ENCODE measurements around the gene KCNC1. TPM values are rescaled to one million over a fixed set of nuclear protein-coding genes. Genes with fewer than 3 reads are reported as not detected.

The KCNC1 gene
- total and polyA plus RNA-seq, 9 of the 15 experiments (the other 6 are each of a cell fraction or from before 2014, with no cell fraction given), result 0.05 to 0.08 TPM; not detected in 7

DNA sequence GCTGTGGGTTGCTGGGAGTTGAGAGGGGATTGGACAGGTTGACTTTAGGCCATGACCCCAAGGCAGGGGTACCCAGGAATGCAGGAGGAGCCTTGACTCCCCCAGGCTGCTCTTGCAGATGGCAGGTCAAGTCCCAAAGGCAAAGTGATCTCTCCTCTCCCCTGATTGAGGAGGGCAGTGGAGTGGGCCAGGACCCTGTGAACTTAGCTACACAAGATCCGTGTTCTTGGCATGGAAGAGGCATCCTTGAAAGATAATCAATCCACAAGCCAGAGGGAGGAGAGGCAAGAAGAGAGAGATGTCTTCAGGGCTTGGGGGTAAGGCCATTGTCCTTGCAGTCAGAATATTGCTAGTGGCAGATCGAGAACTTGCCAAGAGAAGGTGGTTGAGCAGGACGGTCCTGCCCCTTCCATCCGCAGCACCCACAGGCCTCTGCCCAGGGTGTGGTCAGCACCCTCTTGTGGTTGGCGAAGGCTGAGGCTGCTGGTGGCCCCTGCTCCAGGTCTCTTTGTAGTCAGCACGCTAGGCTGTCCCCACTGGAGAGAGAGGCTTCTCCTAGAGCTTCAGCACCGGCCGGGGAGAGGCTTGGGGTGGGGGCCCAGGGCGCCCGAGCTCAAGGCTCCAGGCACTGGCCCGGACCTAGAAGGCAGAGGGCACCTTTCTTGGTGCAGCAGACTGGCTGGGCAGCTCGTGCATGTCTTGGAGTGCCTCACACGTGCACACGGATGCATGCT lies 45.4 kb downstream of the KCNC1 start:
- intact Hi-C loops (cut with micrococcal nuclease), result no loop called here
- POLR2A ChIA-PET, result interaction anchor here (0.6 kb wide), 1 partner anchor 378 kb away, joined by 3 read pairs; no protein-coding TSS in a partner anchor
- no peaks in the 10 kb centered on the region for H3K9me1 ChIP-seq (ENCODE audit: control insufficient read depth, insufficient read depth, low read length)
- H3K4me1 ChIP-seq (replicated peaks in 1 of 2; ENCODE audit: control insufficient read depth in 2 of 2, insufficient read depth in 2 of 2, low read length in 2 of 2), result 0 out of 5 replicates have a peak, but pooled peaks cover 0 to 3% of the 10 kb centered on the region in 2 experiments
- H3K4me3 ChIP-seq, result no peak overlapping the region
- no TSS peak for BruUV-seq (replicated peaks)
- H2AFZ ChIP-seq (ENCODE audit: low read depth, low read length), result no peak overlapping the region
- WGBS (ENCODE audit: insufficient coverage, low coverage, missing lambda C conversion rate), result 1% methylated on average over 14 of the region's 14 CpGs
- in situ Hi-C loops (cut with MboI), result no loop called here
- CTCF ChIA-PET (ENCODE audit: low intra/inter-chr PET ratio), result no interaction called here
- peaks cover 22 to 68% of the 10 kb centered on the region in 2 experiments; a peak in 4 of 5 replicates for H3K27me3 ChIP-seq (ENCODE audit: control insufficient read depth in 2 of 2, insufficient read depth in 2 of 2, low read length in 2 of 2)
- DNase-seq (ENCODE audit: extremely low read depth in 1 of 4, low spot score in 3 of 4), result no peak
- no peak for FAIRE-seq
- peaks cover 11% of the 10 kb centered on the region; the same call in 1 of the 2 replicates for H4K20me1 ChIP-seq (replicated peaks; ENCODE audit: control insufficient read depth, insufficient read depth, low read length)
- no peak for TF ChIP-seq DMBX1 (CRISPR knock-in tag; IDR thresholded peaks at IDR 0.05; ENCODE audit: borderline replicate concordance)
- TF ChIP-seq, protein P1, sequence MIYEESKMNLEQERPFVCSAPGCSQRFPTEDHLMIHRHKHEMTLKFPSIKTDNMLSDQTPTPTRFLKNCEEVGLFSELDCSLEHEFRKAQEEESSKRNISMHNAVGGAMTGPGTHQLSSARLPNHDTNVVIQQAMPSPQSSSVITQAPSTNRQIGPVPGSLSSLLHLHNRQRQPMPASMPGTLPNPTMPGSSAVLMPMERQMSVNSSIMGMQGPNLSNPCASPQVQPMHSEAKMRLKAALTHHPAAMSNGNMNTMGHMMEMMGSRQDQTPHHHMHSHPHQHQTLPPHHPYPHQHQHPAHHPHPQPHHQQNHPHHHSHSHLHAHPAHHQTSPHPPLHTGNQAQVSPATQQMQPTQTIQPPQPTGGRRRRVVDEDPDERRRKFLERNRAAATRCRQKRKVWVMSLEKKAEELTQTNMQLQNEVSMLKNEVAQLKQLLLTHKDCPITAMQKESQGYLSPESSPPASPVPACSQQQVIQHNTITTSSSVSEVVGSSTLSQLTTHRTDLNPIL (CRISPR knock-in tag; IDR thresholded peaks at IDR 0.05), result no peak
- TF ChIP-seq TAF9B (IDR thresholded peaks at IDR 0.05; ENCODE audit: partially characterized antibody), result no peak
- no peak for TF ChIP-seq YBX1 (IDR thresholded peaks at IDR 0.05)
- no peak for TF ChIP-seq RNF2 (IDR thresholded peaks at IDR 0.05)
- TF ChIP-seq IRF1 (CRISPR knock-in tag; IDR thresholded peaks at IDR 0.05; ENCODE audit: borderline replicate concordance), result no peak
- no peak for TF ChIP-seq ETV6 (IDR thresholded peaks at IDR 0.05; ENCODE audit: borderline replicate concordance in 1 of 2, low read depth in 2 of 2, low read length in 1 of 2)
- TF ChIP-seq ETV6 (CRISPR knock-in tag; IDR thresholded peaks at IDR 0.05; ENCODE audit: borderline replicate concordance), result no peak
- no peaks in the 10 kb centered on the region for H3K9me3 ChIP-seq (replicated peaks; ENCODE audit: control insufficient read depth, insufficient read depth, low read depth, low read length)
- no peak overlapping the region for H3K27ac ChIP-seq (ENCODE audit: extremely low read depth, low read depth, low read length)
- H3K79me2 ChIP-seq (ENCODE audit: control insufficient read depth, insufficient read depth, low read length), result no peaks in the 10 kb centered on the region
- no peaks in the 10 kb centered on the region for H3K36me3 ChIP-seq (ENCODE audit: control insufficient read depth, insufficient read depth, low read length)
- ATAC-seq, result no peak
- H3K4me2 ChIP-seq (ENCODE audit: insufficient read depth, low read length), result no peak overlapping the region
- no peak overlapping the region for H3K9ac ChIP-seq (ENCODE audit: insufficient read depth in 1 of 2, low read depth in 2 of 2, low read length in 2 of 2)

Data from K562 (cell line).